ENCODE data around the gene NXN.
"Not testable (repeated sequence)": the region's sequence is repeated elsewhere in the genome, so short reads cannot be mapped to it uniquely, and the experiment has no call there.

The NXN gene

DNA sequence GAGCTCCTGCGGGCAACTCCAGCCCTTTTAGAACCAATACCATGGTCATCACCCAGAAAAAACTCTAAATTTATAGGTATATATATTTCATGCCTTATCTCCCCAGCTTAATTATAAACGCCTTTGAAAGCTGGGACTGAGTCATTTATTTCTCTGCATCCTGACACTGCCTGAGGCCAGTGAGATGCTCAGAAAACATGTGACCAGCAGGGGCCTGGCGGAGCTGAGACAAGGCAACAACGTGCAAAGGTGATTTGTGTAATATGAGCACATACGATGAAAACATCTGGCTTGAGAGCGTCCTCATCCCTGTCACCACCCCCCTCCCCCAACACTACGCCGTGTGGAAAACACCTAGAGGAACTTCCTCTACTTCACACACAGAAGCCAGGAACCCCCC, 22.7 kb downstream of the NXN start:
- POLR2A ChIA-PET: no interaction called here
- TF ChIP-seq, protein P1, sequence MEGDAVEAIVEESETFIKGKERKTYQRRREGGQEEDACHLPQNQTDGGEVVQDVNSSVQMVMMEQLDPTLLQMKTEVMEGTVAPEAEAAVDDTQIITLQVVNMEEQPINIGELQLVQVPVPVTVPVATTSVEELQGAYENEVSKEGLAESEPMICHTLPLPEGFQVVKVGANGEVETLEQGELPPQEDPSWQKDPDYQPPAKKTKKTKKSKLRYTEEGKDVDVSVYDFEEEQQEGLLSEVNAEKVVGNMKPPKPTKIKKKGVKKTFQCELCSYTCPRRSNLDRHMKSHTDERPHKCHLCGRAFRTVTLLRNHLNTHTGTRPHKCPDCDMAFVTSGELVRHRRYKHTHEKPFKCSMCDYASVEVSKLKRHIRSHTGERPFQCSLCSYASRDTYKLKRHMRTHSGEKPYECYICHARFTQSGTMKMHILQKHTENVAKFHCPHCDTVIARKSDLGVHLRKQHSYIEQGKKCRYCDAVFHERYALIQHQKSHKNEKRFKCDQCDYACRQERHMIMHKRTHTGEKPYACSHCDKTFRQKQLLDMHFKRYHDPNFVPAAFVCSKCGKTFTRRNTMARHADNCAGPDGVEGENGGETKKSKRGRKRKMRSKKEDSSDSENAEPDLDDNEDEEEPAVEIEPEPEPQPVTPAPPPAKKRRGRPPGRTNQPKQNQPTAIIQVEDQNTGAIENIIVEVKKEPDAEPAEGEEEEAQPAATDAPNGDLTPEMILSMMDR (IDR thresholded peaks at IDR 0.05; ENCODE audit: control extremely low read depth, extremely low read depth, low read depth, missing control alignments): no peak
- CTCF ChIA-PET: interaction anchor here (1.1 kb wide), 1 partner anchor 9 kb away, joined by 3 read pairs; no protein-coding TSS in a partner anchor
- DNase-seq (ENCODE audit: extremely low spot score): no peak

- POLR2A ChIA-PET: no interaction called here
Measured at GRCh38 chr17:954431-955164, 25.0 kb downstream of the NXN start.

GRCh38 chr17:953767-954166, 25.8 kb downstream of the NXN start:
- TF ChIP-seq, protein P1 (IDR thresholded peaks at IDR 0.05; ENCODE audit: control extremely low read depth, extremely low read depth, low read depth, missing control alignments): no peak
- ChIA-PET CTCF (no interaction called here), POLR2A (no interaction called here)
- no peak for DNase-seq (ENCODE audit: extremely low spot score)

More at GRCh38 chr17:954431-955164, 25.0 kb downstream of the NXN start:
- no peak for DNase-seq (ENCODE audit: extremely low spot score)
- CTCF ChIA-PET: no interaction called here
- TF ChIP-seq, protein P1 (IDR thresholded peaks at IDR 0.05; ENCODE audit: control extremely low read depth, extremely low read depth, low read depth, missing control alignments): no peak

DNA sequence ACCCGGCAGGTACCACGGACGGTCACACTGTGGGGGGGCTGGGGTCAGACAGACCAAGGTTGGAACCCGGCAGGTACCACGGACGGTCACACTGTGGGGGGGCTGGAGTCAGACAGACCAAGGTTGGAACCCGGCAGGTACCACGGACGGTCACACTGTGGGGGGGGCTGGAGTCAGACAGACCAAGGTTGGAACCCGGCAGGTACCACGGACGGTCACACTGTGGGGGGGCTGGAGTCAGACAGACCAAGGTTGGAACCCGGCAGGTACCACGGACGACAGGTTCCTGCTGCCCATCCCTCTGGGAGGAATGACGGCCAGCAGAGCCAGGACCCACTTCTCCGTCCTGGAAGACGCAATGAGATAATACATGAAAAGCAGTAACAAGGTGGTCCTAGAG, 27.0 kb downstream of the NXN start:
- CTCF ChIA-PET; DNase-seq (ENCODE audit: extremely low spot score); POLR2A ChIA-PET: not testable (repeated sequence)

DNA sequence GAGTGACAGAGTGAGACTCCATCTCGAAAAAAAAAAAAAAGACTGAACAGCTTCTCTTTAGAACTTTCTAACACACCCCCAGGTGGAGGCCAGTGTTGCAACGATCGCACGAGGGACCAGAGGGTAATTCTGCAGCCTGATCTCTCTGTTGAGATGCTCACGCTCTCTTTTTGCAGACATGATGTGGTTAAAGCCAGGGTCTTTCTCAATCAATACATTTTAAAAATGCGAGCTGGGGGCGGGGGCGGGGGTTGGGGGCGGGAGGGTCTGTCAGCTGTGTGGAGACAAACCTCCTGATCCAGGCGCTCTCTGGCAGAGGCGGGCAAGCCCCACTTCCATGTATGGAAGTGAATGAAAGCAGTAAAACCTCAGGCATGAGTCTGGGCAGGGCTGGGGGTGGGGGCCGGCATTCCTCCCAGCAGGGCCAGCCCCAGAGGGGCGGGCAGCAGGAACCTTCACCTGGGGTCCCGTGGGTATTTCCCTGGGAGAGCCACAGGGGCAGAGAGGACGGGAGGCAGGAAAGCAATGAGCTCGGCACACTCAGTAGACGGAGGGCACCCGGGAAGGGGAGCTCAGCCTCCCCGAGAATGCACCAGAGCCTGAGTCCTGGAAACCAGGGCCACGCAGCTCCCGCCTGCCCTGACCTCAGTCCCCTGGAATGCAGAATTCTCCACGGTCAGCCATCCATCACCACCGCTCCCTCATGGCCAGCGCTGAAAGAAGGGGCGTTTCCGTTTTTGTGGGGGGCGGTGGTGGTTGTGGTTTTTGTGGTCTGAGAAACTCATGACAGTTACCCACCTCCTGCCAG, 28.0 kb downstream of the NXN start:
- TF ChIP-seq, protein P1 (IDR thresholded peaks at IDR 0.05; ENCODE audit: control extremely low read depth, extremely low read depth, low read depth, missing control alignments): no peak
- DNase-seq (ENCODE audit: extremely low spot score): no peak
- CTCF ChIA-PET: no interaction called here
- POLR2A ChIA-PET: no interaction called here

DNA sequence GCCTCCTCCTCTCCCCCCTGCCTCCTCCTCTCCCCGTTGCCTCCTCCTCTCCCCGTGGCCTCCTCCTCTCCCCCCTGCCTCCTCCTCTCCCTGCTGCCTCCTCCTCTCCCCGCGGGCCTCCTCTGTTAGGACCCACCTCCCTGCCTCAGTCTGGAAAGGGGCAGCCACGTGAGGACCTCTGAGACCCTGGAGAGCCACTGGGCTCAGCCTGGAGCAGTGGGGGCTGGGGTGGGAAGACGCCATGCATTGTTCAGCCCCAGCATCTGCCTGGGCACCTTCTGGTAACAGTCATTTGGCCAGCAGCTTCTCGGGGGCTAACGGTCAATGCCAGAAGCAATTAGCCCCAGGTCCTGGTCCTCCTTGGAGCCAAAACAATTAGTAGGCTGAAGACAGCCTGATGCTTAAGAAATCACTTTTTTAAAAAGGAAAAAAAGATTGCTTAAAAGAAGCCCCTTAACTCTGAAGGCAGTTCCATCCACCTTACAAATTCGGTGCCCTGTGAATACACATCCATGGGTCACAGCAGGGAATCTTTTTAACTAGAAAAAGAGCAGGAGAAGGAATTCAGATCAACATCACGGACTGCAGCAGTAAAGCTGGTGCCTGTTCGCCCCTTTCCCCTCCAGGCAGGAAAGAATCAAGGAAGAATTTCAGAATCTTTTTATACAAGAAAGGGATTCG, 29.8 kb downstream of the NXN start:
- POLR2A ChIA-PET: no interaction called here
- CTCF ChIA-PET: no interaction called here
- TF ChIP-seq, protein P1 (IDR thresholded peaks at IDR 0.05; ENCODE audit: control extremely low read depth, extremely low read depth, low read depth, missing control alignments): no peak
- no peak for DNase-seq (ENCODE audit: extremely low spot score)
